Upper lobe of left lung (tissue), 4 donors: ENCODE results near the gene TBC1D23.

Experiments
- CTCF ChIP-seq, 6 experiments: fragments of 450-650 bp in 4 of 6; fragments of 200-600 bp in 2 of 6; sonication (generic) in 2 of 6; IDR thresholded peaks; one replicate each; pipeline ENCODE4 v1.5.1; 2016 to 2019; ENCODE audit warnings: antibody characterized with exemption in 6 of 6
- EP300 ChIP-seq, 4 donors: sonication (generic); formaldehyde crosslinking; IDR thresholded peaks; one replicate each; pipeline ENCODE4 v1.5.1; 2017; ENCODE audit warnings: antibody characterized with exemption in 4 of 4, control low read depth in 2 of 4
- POLR2A ChIP-seq, 4 donors: fragments of 450-650 bp; IDR thresholded peaks; one replicate each; pipeline ENCODE4 v1.5.1; 2016 to 2017; ENCODE audit warnings: antibody characterized with exemption in 4 of 4, mild to moderate bottlenecking in 2 of 4
- POLR2AphosphoS5 ChIP-seq, 2 donors: sonication (generic); formaldehyde crosslinking; IDR thresholded peaks; one replicate each; pipeline ENCODE4 v1.5.1; 2017; ENCODE audit warnings: antibody characterized with exemption in 2 of 2

- no peak for TF ChIP-seq POLR2AphosphoS5 (IDR thresholded peaks at IDR 0.05)
- no peak for TF ChIP-seq CTCF (IDR thresholded peaks at IDR 0.05)
- no peak for TF ChIP-seq POLR2A (IDR thresholded peaks at IDR 0.05)
- TF ChIP-seq EP300 (IDR thresholded peaks at IDR 0.05) = no peak
Observed at GRCh38 chr3:100297784-100298183, 37.0 kb downstream of the TBC1D23 start.
